HG02870 (cell line): ENCODE results near the gene KRTAP10-5.

ENCODE experiments used
- ATAC-seq: cut with Tn5 transposase; IDR thresholded peaks from one replicate; pipeline ENCODE4 v1.9.1; 2021; ENCODE audit warnings: mild to moderate bottlenecking, moderate library complexity; ENCODE audit not compliant: unreplicated experiment

Gene KRTAP10-5

GRCh38 chr21:44530903-44531605, 49.4 kb downstream of the KRTAP10-5 start:
- ATAC-seq, result no peak

GRCh38 chr21:44530221-44530902, 50.0 kb downstream of the KRTAP10-5 start:
- ATAC-seq, result no peak

DNA sequence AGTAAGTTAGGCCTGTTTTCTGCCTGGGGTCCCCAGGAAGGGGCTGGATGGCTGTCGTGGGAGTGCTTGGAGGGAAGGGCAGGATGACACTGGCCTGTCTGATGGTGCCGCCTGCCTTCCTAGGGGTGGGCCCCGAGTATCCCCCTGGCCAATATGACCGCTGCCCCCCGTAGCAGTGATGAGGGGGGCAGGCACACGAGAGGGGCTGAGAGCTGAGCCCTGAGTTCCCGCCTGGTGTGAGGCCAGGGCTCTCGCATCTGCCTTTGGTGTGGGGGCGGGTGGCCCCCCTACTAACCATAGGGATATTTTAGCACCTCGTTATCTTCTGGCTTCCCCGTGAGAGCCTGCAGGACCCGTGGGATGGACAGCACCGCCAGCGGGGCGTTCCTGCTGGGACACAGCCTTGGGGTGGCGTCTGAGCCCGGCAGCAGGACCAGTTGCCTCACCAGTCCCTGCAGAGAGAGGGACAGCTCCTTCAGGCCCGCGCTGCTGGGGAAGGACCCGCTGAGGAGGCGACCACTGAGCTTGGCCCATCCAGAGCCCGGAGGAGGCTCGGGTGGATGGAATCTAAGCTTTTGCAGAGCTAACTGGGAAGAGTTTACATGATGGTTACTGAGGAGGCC, 50.8 kb downstream of the KRTAP10-5 start:
- ATAC-seq, result no peak
